ENCODE data around the gene CEP128. TPM values are rescaled to one million over a fixed set of nuclear protein-coding genes. Genes with fewer than 3 reads are reported as not detected.

The CEP128 gene
- total RNA-seq, 1 experiment from 2014 or later: 27.3 TPM

DNA sequence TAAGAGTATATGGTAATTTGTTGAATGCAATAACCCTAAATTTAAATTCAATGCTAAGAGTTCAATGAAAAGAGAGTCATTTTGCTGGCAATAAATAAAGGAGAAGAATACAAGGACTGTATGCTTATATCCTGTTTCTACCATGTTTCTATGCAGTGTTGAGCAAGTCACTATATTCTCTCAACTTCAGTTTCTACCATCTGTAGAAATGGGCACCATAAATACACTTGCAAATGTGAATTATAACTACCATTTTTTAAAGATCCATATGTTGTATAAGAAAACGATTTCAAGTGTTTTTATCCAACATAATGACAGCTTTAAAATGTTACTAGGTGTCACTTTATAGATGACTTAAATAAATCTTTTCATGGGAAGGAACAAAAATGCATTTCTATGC, 170.3 kb downstream of the CEP128 start:
- Histone ChIP-seq H3K36me3 (ENCODE audit: insufficient read depth, low read length, poor library complexity, severe bottlenecking) (no peaks in the 10 kb centered on the region), H3K9me3 (ENCODE audit: low read depth, low read length, poor library complexity, severe bottlenecking) (no peaks in the 10 kb centered on the region), H3K27me3 (replicated peaks; ENCODE audit: insufficient read depth, low read depth, low read length, poor library complexity) (no peaks in the 10 kb centered on the region), H3K4me1 (ENCODE audit: insufficient read depth, low read length, poor library complexity, severe bottlenecking) (no peaks in the 10 kb centered on the region), H3K27ac (ENCODE audit: low read depth, low read length, poor library complexity, severe bottlenecking) (no peak overlapping the region), H3K4me3 (ENCODE audit: low read depth, low read length, poor library complexity, severe bottlenecking) (no peak overlapping the region)
- no peak for DNase-seq (ENCODE audit: low spot score)
- TF ChIP-seq EZH2 (IDR thresholded peaks at IDR 0.05; ENCODE audit: borderline replicate concordance, low read depth, low read length, poor library complexity, severe bottlenecking): no peak
- TF ChIP-seq, protein P1, sequence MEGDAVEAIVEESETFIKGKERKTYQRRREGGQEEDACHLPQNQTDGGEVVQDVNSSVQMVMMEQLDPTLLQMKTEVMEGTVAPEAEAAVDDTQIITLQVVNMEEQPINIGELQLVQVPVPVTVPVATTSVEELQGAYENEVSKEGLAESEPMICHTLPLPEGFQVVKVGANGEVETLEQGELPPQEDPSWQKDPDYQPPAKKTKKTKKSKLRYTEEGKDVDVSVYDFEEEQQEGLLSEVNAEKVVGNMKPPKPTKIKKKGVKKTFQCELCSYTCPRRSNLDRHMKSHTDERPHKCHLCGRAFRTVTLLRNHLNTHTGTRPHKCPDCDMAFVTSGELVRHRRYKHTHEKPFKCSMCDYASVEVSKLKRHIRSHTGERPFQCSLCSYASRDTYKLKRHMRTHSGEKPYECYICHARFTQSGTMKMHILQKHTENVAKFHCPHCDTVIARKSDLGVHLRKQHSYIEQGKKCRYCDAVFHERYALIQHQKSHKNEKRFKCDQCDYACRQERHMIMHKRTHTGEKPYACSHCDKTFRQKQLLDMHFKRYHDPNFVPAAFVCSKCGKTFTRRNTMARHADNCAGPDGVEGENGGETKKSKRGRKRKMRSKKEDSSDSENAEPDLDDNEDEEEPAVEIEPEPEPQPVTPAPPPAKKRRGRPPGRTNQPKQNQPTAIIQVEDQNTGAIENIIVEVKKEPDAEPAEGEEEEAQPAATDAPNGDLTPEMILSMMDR (conservative IDR thresholded peaks at IDR 0.05; ENCODE audit: low read depth, low read length): no peak
- intact Hi-C loops (cut with micrococcal nuclease; ENCODE audit: unreplicated experiment): no loop called here
- no TSS peak for BruUV-seq (replicated peaks)
- ChIA-PET CTCF (no interaction called here), POLR2A (ENCODE audit: low non-redundant PET) (no interaction called here)

DNA sequence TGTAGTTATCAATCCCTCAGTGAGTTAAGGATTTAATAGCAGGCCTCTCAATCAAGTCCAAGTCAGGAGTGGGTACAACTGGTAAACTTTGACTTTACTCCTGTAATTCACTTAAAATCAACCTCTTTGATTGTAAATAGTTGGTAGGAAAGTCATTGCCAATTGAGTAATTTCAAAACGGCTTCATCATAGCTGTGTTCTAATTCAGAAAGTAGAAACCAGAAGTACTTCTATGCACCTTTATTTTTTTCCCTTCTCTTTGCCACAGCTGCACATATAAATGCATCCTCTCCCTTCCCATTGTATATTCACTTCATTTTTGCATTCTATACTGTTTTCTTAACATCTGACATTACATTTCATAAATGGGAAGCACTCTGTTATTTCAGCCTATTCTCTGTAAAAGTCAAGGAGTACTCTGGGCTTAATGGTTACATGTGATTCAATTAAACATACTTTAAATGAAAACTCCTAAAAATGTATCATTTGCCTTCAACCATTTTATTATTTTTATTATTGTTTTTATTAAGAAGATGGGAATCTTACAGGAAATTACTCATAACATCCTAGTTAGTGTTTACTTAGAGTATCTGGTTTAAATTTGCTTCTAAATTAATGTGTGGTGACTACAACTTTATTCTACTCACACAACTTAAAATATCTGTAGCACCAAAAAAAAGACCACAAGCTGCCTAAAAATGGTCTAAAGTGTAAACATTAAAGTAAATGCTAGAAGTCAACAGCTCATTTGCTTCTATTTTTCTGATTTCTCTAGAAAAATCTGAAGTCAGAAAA, 171.2 kb downstream of the CEP128 start:
- TF ChIP-seq, protein P1 (conservative IDR thresholded peaks at IDR 0.05; ENCODE audit: low read depth, low read length): no peak
- TF ChIP-seq EZH2 (IDR thresholded peaks at IDR 0.05; ENCODE audit: borderline replicate concordance, low read depth, low read length, poor library complexity, severe bottlenecking): no peak
- intact Hi-C loops (cut with micrococcal nuclease; ENCODE audit: unreplicated experiment): no loop called here
- no peak overlapping the region for H3K4me3 ChIP-seq (ENCODE audit: low read depth, low read length, poor library complexity, severe bottlenecking)
- ChIA-PET CTCF (no interaction called here), POLR2A (ENCODE audit: low non-redundant PET) (no interaction called here)
- no peaks in the 10 kb centered on the region for H3K27me3 ChIP-seq (replicated peaks; ENCODE audit: insufficient read depth, low read depth, low read length, poor library complexity)
- H3K27ac ChIP-seq (ENCODE audit: low read depth, low read length, poor library complexity, severe bottlenecking): no peak overlapping the region
- no peaks in the 10 kb centered on the region for H3K36me3 ChIP-seq (ENCODE audit: insufficient read depth, low read length, poor library complexity, severe bottlenecking)
- no peaks in the 10 kb centered on the region for H3K9me3 ChIP-seq (ENCODE audit: low read depth, low read length, poor library complexity, severe bottlenecking)
- no peaks in the 10 kb centered on the region for H3K4me1 ChIP-seq (ENCODE audit: insufficient read depth, low read length, poor library complexity, severe bottlenecking)
- no peak for DNase-seq (ENCODE audit: low spot score)
- no TSS peak for BruUV-seq (replicated peaks)

GRCh38 chr14:80768646-80769045, 172.9 kb downstream of the CEP128 start:
- no peak for DNase-seq (ENCODE audit: low spot score)
- ChIA-PET CTCF (no interaction called here), POLR2A (ENCODE audit: low non-redundant PET) (interaction anchor here (0.6 kb wide), 1 partner anchor 558 kb away, joined by 3 read pairs; no protein-coding TSS in a partner anchor)
- no peaks in the 10 kb centered on the region for H3K36me3 ChIP-seq (ENCODE audit: insufficient read depth, low read length, poor library complexity, severe bottlenecking)
- H3K4me3 ChIP-seq (ENCODE audit: low read depth, low read length, poor library complexity, severe bottlenecking): no peak overlapping the region
- no peaks in the 10 kb centered on the region for H3K27me3 ChIP-seq (replicated peaks; ENCODE audit: insufficient read depth, low read depth, low read length, poor library complexity)
- H3K4me1 ChIP-seq (ENCODE audit: insufficient read depth, low read length, poor library complexity, severe bottlenecking): no peaks in the 10 kb centered on the region
- intact Hi-C loops (cut with micrococcal nuclease; ENCODE audit: unreplicated experiment): no loop called here
- no TSS peak for BruUV-seq (replicated peaks)
- H3K9me3 ChIP-seq (ENCODE audit: low read depth, low read length, poor library complexity, severe bottlenecking): no peaks in the 10 kb centered on the region
- TF ChIP-seq, protein P1 (conservative IDR thresholded peaks at IDR 0.05; ENCODE audit: low read depth, low read length): no peak
- no peak for TF ChIP-seq EZH2 (IDR thresholded peaks at IDR 0.05; ENCODE audit: borderline replicate concordance, low read depth, low read length, poor library complexity, severe bottlenecking)
- H3K27ac ChIP-seq (ENCODE audit: low read depth, low read length, poor library complexity, severe bottlenecking): no peak overlapping the region

Data from A673 (cell line).